Measurements from ENCODE around the gene LMBR1. TPM values are rescaled to one million over a fixed set of nuclear protein-coding genes. Genes with fewer than 3 reads are reported as not detected.
A peak's percentile ranks its signal among the peaks of the same experiment; 100 is the strongest.
"Not testable (repeated sequence)": the region's sequence is repeated elsewhere in the genome, so short reads cannot be mapped to it uniquely, and the experiment has no call there.

LMBR1 gene
- total and polyA plus RNA-seq, 2 donors (not counting 1 experiment from before 2014, with no cell fraction given) = 30.8 to 41.6 TPM

DNA sequence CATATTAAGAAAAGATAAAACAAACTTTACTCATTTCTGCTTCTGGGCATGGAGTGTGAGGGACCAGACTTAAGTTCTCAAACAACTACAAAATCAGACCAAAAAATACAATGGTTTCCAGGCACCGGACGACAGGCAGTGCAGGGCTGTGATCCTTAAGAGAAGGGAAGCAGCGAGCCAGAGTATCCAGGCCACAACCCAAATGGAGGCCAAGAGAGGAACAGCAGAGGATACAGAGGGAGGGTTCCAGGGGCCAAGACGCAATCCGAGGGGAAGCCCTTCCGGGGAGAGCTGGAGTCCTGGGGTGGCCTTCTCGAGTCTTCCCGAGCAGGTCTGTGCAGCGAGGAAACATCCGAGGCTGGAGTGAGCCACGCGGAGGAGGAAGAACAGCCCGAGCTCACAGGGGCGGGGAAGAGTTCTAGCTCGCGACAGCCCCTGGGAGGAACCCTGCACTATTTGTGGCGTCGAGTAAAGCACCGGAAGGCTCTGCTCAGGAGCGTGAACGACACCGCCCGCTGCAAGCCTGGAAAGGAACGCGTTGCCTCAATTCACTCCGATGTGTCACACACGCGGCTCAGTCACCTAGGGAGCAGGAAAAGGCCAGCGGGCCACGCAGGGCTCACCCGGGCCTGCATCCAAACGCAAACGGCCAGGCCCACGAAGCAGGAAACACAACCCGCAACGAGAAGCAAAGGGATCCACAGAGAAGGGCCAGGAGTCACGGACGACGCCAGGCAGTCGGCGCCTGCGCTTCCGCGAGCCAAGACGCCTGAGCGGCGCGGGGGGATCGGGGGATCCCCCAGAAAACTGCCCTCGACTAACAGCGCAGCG lies 253.3 kb downstream of the LMBR1 start:
- Histone ChIP-seq H3K9me3 (ENCODE audit: control insufficient read depth, insufficient read depth, low read depth, low read length) (no peaks in the 10 kb centered on the region), H3K9ac (ENCODE audit: insufficient read depth, low read length) (peak overlapping the region; percentile 67), H3K4me1 (ENCODE audit: control insufficient read depth, extremely low read depth, insufficient read depth, low read length) (peaks cover 3% of the 10 kb centered on the region), H3K36me3 (ENCODE audit: control insufficient read depth, insufficient read depth, low read length) (no peaks in the 10 kb centered on the region), H3K27me3 (ENCODE audit: control insufficient read depth, insufficient read depth, low read length) (no peaks in the 10 kb centered on the region), H3K4me3 (replicated peaks in 1 of 4; ENCODE audit: control extremely low read depth in 1 of 4, insufficient read depth in 1 of 4, low read depth in 3 of 4, low read length in 4 of 4) (peak overlapping the region; percentile 52 to 88 (median 78)), H3K79me2 (ENCODE audit: control insufficient read depth, insufficient read depth, low read length) (peaks cover 5% of the 10 kb centered on the region), H2AFZ (ENCODE audit: low read length) (peak overlapping the region; percentile 78), H3K4me2 (ENCODE audit: extremely low read depth, insufficient read depth, low read length) (peak overlapping the region; percentile 76), H3K27ac (ENCODE audit: insufficient read depth, low read length) (peak overlapping the region; percentile 97), H4K20me1 (ENCODE audit: control insufficient read depth, extremely low read depth, insufficient read depth, low read length) (no peaks in the 10 kb centered on the region)
- DNase-seq (ENCODE audit: low read depth in 2 of 2) = peak; percentile 8 to 10
- TF ChIP-seq, protein P1, sequence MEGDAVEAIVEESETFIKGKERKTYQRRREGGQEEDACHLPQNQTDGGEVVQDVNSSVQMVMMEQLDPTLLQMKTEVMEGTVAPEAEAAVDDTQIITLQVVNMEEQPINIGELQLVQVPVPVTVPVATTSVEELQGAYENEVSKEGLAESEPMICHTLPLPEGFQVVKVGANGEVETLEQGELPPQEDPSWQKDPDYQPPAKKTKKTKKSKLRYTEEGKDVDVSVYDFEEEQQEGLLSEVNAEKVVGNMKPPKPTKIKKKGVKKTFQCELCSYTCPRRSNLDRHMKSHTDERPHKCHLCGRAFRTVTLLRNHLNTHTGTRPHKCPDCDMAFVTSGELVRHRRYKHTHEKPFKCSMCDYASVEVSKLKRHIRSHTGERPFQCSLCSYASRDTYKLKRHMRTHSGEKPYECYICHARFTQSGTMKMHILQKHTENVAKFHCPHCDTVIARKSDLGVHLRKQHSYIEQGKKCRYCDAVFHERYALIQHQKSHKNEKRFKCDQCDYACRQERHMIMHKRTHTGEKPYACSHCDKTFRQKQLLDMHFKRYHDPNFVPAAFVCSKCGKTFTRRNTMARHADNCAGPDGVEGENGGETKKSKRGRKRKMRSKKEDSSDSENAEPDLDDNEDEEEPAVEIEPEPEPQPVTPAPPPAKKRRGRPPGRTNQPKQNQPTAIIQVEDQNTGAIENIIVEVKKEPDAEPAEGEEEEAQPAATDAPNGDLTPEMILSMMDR (conservative IDR thresholded peaks at IDR 0.05 in 1 of 2, IDR thresholded peaks at IDR 0.05 in 1 of 2; ENCODE audit: low read depth in 1 of 2, low read length in 2 of 2) = no peak
- no peak for TF ChIP-seq EZH2 (IDR thresholded peaks at IDR 0.05; ENCODE audit: low read length, missing control alignments)

DNA sequence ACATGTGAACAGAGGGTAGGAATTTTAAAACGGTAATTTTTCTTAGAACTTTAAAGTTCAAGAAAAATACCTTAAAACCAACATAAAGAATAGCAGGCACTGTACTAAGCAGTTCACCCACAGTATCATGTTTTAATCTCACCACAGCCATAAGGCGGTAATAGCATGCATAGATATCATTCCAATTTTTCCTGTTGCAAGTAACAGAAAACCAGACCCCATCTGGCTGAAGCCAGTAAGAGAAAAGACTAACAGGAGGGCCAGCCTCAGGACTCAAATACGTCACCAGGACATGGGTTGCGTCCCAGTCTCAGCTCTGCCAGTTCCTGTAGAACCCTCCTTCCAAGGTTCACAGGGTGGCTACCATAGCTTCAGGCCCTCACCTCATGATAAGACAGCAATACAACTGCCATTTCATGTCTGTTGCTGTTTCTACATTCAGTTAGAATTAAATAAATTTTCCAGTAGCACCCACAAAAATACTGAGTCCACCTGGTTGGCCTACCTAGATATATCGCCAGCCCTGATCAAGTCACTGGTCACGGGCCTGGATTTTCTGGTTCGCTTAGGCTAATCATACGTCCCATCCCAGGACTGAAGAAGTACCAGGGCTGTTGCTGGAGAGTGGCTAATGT lies 254.4 kb downstream of the LMBR1 start:
- Histone ChIP-seq H3K4me3 (replicated peaks in 1 of 4; ENCODE audit: control extremely low read depth in 1 of 4, insufficient read depth in 1 of 4, low read depth in 3 of 4, low read length in 4 of 4) (no peak overlapping the region), H3K4me2 (ENCODE audit: extremely low read depth, insufficient read depth, low read length) (no peak overlapping the region), H3K4me1 (ENCODE audit: control insufficient read depth, extremely low read depth, insufficient read depth, low read length) (peaks cover 3% of the 10 kb centered on the region), H3K9ac (ENCODE audit: insufficient read depth, low read length) (no peak overlapping the region), H3K36me3 (ENCODE audit: control insufficient read depth, insufficient read depth, low read length) (no peaks in the 10 kb centered on the region), H3K27ac (ENCODE audit: insufficient read depth, low read length) (no peak overlapping the region), H3K27me3 (ENCODE audit: control insufficient read depth, insufficient read depth, low read length) (no peaks in the 10 kb centered on the region), H3K79me2 (ENCODE audit: control insufficient read depth, insufficient read depth, low read length) (peaks cover 5% of the 10 kb centered on the region), H2AFZ (ENCODE audit: low read length) (no peak overlapping the region), H4K20me1 (ENCODE audit: control insufficient read depth, extremely low read depth, insufficient read depth, low read length) (no peaks in the 10 kb centered on the region), H3K9me3 (ENCODE audit: control insufficient read depth, insufficient read depth, low read depth, low read length) (no peaks in the 10 kb centered on the region)
- no peak for DNase-seq (ENCODE audit: low read depth in 2 of 2)
- TF ChIP-seq, protein P1 (conservative IDR thresholded peaks at IDR 0.05 in 1 of 2, IDR thresholded peaks at IDR 0.05 in 1 of 2; ENCODE audit: low read depth in 1 of 2, low read length in 2 of 2) = no peak
- no peak for TF ChIP-seq EZH2 (IDR thresholded peaks at IDR 0.05; ENCODE audit: low read length, missing control alignments)

DNA sequence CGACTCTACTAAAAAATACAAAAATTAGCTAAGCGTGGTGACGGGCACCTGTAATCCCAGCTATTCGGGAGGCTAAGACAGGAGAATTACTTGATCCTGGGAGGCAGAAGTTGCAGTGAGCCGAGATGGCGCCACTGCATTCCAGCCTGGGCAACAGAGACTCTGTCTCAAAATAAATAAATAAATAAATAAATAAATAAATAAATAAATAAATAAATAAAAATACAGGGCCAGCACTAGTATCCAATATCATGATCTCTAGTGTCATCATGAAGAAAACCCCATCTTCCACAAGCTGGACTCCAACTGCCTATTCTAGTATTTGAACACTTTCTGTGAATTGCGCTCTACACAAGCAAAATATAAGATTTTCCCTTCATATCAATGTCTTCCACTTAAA lies 255.9 kb downstream of the LMBR1 start:
- H3K79me2 ChIP-seq (ENCODE audit: control insufficient read depth, insufficient read depth, low read length); H3K27me3 ChIP-seq (ENCODE audit: control insufficient read depth, insufficient read depth, low read length); H2AFZ ChIP-seq (ENCODE audit: low read length); H3K27ac ChIP-seq (ENCODE audit: insufficient read depth, low read length); H3K4me1 ChIP-seq (ENCODE audit: control insufficient read depth, extremely low read depth, insufficient read depth, low read length); H3K4me3 ChIP-seq (replicated peaks in 1 of 4; ENCODE audit: control extremely low read depth in 1 of 4, insufficient read depth in 1 of 4, low read depth in 3 of 4, low read length in 4 of 4); DNase-seq (ENCODE audit: low read depth in 2 of 2); H3K4me2 ChIP-seq (ENCODE audit: extremely low read depth, insufficient read depth, low read length); H4K20me1 ChIP-seq (ENCODE audit: control insufficient read depth, extremely low read depth, insufficient read depth, low read length); H3K9ac ChIP-seq (ENCODE audit: insufficient read depth, low read length); H3K9me3 ChIP-seq (ENCODE audit: control insufficient read depth, insufficient read depth, low read depth, low read length); H3K36me3 ChIP-seq (ENCODE audit: control insufficient read depth, insufficient read depth, low read length): not testable (repeated sequence)

Measured in fibroblast of lung (primary cell).